Astrocyte (in vitro differentiated cells and primary cell): Measurements from ENCODE around the gene ATP2B2. TPM values are rescaled to one million over a fixed set of nuclear protein-coding genes. Genes with fewer than 3 reads are reported as not detected.

Experiments used
- DNase-seq: peaks from one replicate; pipeline ENCODE4 v3.0.0-alpha.2; 2010; ENCODE audit warnings: low read depth
- FAIRE-seq: peaks from 2 replicates; lab custom pipeline; 2011; peaks lifted over from hg19 to GRCh38; lab: Jason Lieb, UNC
- H2AFZ ChIP-seq: 2 replicates; pipeline ENCODE4 v1.6.0; 2012; ENCODE audit warnings: low read depth, low read length, inconsistent platforms
- H3K27ac ChIP-seq: 2 replicates; pipeline ENCODE4 v1.5.1; 2011; ENCODE audit warnings: low read depth, low read length, inconsistent platforms
- H3K27me3 ChIP-seq: 2 replicates; pipeline ENCODE4 v1.6.0; 2011; ENCODE audit warnings: low read length, inconsistent platforms; ENCODE audit not compliant: insufficient read depth
- H3K36me3 ChIP-seq: 2 replicates; pipeline ENCODE4 v1.5.1; 2011; ENCODE audit warnings: low read length, inconsistent platforms; ENCODE audit not compliant: insufficient read depth
- H3K4me1 ChIP-seq: 2 replicates; pipeline ENCODE4 v1.5.1; 2011; ENCODE audit warnings: low read length, inconsistent platforms; ENCODE audit not compliant: insufficient read depth
- H3K4me2 ChIP-seq: 2 replicates; pipeline ENCODE4 v1.6.0; 2012; ENCODE audit warnings: low read length, inconsistent platforms
- H3K4me3 ChIP-seq: 2 replicates; pipeline ENCODE4 v1.5.1; 2011; ENCODE audit warnings: low read depth, mild to moderate bottlenecking, low read length, inconsistent platforms; ENCODE audit not compliant: insufficient read depth
- H3K79me2 ChIP-seq: 2 replicates; pipeline ENCODE4 v1.6.0; 2012; ENCODE audit warnings: mild to moderate bottlenecking, low read length, inconsistent platforms; ENCODE audit not compliant: insufficient read depth
- H3K9ac ChIP-seq: 2 replicates; pipeline ENCODE4 v1.6.0; 2012; ENCODE audit warnings: mild to moderate bottlenecking, low read length, inconsistent platforms
- H3K9me3 ChIP-seq: 2 replicates; pipeline ENCODE4 v1.5.1; 2012; ENCODE audit warnings: low read depth, mild to moderate bottlenecking, low read length, inconsistent platforms; ENCODE audit not compliant: insufficient read depth
- H4K20me1 ChIP-seq: 2 replicates; pipeline ENCODE4 v1.6.0; 2012; ENCODE audit warnings: low read length, inconsistent platforms; ENCODE audit not compliant: insufficient read depth
- H3K27ac Mint-ChIP-seq: one replicate; pipeline ENCODE4 v1.8.0; 2021; ENCODE audit warnings: mild to moderate bottlenecking, mixed read lengths; ENCODE audit not compliant: unreplicated experiment
- H3K27me3 Mint-ChIP-seq: one replicate; pipeline ENCODE4 v1.8.0; 2021; ENCODE audit warnings: low read depth, mixed read lengths; ENCODE audit not compliant: unreplicated experiment
- H3K36me3 Mint-ChIP-seq: one replicate; pipeline ENCODE4 v1.8.0; 2021; ENCODE audit warnings: low read depth, mixed read lengths; ENCODE audit not compliant: unreplicated experiment
- H3K4me1 Mint-ChIP-seq: one replicate; pipeline ENCODE4 v1.8.0; 2021; ENCODE audit warnings: low read depth, mixed read lengths; ENCODE audit not compliant: unreplicated experiment
- H3K4me3 Mint-ChIP-seq: one replicate; pipeline ENCODE4 v1.8.0; 2021; ENCODE audit warnings: mild to moderate bottlenecking, moderate library complexity, mixed read lengths; ENCODE audit not compliant: unreplicated experiment
- H3K9me3 Mint-ChIP-seq: one replicate; pipeline ENCODE4 v1.8.0; 2021; ENCODE audit warnings: mild to moderate bottlenecking, mixed read lengths; ENCODE audit not compliant: unreplicated experiment
- CTCF ChIP-seq: IDR thresholded peaks from 2 replicates; pipeline ENCODE4 v1.5.1; 2011; ENCODE audit warnings: low read depth, mild to moderate bottlenecking, inconsistent platforms, low read length, moderate library complexity; ENCODE audit not compliant: insufficient read depth
- EZH2 ChIP-seq: IDR thresholded peaks from 2 replicates; pipeline ENCODE4 v1.6.1; 2012; ENCODE audit warnings: mild to moderate bottlenecking, low read length, inconsistent platforms; ENCODE audit not compliant: insufficient read depth
- total RNA-seq: library from RNA; stranded (reverse); gene quantifications from 2 replicates; pipeline ENCODE4 v1.2.1, GENCODE V29; 2021

The ATP2B2 gene
- total RNA-seq, 1 donor from 2014 or later = 0.05 TPM

DNA sequence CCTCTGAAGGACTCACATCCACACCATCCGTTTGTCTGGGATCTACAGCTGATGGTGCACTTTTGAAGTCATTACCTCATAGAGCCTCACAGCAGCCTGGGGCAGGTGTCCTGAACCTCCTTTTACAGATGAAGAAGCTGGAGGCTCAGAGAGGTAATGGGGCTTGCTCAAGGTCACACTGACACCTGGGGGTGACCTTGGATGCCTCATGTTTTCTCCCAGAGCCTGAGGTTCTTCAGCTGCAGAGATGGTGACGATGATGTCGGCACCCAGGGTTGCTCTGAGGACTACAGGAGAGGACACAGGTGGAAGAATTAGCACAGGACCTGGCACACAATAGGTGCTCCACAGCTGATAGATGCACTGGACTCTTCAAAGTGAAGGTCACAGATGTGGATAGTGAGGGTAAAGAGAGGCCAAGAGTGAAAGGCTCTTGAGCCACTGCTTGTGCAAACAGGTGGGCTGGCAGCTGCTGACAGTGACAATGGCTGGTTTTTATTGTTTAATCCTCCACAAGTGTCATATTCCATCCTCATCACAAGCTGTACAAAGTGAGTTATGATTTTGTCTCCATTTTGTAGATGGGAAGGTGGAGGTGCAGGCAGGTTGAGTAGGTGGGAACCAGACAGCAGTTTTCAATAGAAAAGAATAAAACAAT lies 17.4 kb upstream of the ATP2B2 start:
- Histone ChIP-seq H4K20me1 (no peaks in the 10 kb centered on the region), H3K4me1 (peaks cover 19% of the 10 kb centered on the region), H3K9me3 (no peaks in the 10 kb centered on the region), H3K4me2 (no peak overlapping the region), H2AFZ (no peak overlapping the region), H3K27me3 (peaks cover 22% of the 10 kb centered on the region), H3K9ac (no peak overlapping the region), H3K4me3 (no peak overlapping the region), H3K36me3 (no peaks in the 10 kb centered on the region), H3K79me2 (no peaks in the 10 kb centered on the region), H3K27ac (no peak overlapping the region)
- Mint-ChIP-seq H3K9me3 (no peaks in the 10 kb centered on the region), H3K27ac (no peak overlapping the region), H3K4me1 (peaks cover 13% of the 10 kb centered on the region), H3K36me3 (no peaks in the 10 kb centered on the region), H3K27me3 (peaks cover 58% of the 10 kb centered on the region), H3K4me3 (no peak overlapping the region)
- no peak for FAIRE-seq
- no peak for DNase-seq
- peak; percentile 35 for TF ChIP-seq EZH2
- no peak for TF ChIP-seq CTCF

GRCh38 chr3:10521772-10522441 lies 16.5 kb upstream of the ATP2B2 start:
- Histone ChIP-seq H3K9ac (no peak overlapping the region), H3K36me3 (no peaks in the 10 kb centered on the region), H2AFZ (no peak overlapping the region), H3K4me3 (no peak overlapping the region), H3K27ac (no peak overlapping the region), H3K4me2 (no peak overlapping the region), H3K27me3 (peaks cover 22% of the 10 kb centered on the region), H3K4me1 (peaks cover 27% of the 10 kb centered on the region), H3K79me2 (no peaks in the 10 kb centered on the region), H3K9me3 (no peaks in the 10 kb centered on the region), H4K20me1 (no peaks in the 10 kb centered on the region)
- DNase-seq (no peak), FAIRE-seq (no peak)
- no peak overlapping the region for H3K27ac Mint-ChIP-seq
- peaks cover 20% of the 10 kb centered on the region for H3K4me1 Mint-ChIP-seq
- no peaks in the 10 kb centered on the region for H3K9me3 Mint-ChIP-seq
- TF ChIP-seq EZH2 (no peak), CTCF (no peak)
- peaks cover 52% of the 10 kb centered on the region for H3K27me3 Mint-ChIP-seq
- no peaks in the 10 kb centered on the region for H3K36me3 Mint-ChIP-seq
- no peak overlapping the region for H3K4me3 Mint-ChIP-seq

DNA sequence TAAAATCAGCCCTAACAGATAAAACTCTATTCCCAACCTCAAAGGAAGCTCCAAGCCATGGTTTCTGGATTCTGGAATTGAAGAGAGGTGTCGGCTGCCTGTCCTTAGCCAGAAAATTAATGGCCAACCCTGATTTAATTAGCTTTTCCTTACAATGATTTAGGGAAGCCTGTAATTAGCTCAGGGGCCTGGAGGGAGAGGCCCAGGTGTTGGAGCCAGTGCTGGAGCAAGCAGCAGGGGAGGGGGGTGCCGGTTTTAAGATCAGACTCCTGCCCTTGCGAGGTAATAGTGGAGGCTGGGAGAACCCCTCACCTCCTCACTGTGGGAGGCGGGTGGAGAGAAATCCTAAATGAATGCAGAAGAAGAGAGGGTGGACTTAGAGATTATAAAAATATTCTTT lies 14.7 kb upstream of the ATP2B2 start:
- Histone ChIP-seq H3K4me1 (peaks cover 29% of the 10 kb centered on the region), H3K4me2 (no peak overlapping the region), H3K4me3 (no peak overlapping the region), H3K9me3 (no peaks in the 10 kb centered on the region), H3K36me3 (no peaks in the 10 kb centered on the region), H3K27me3 (peaks cover 13% of the 10 kb centered on the region), H3K9ac (no peak overlapping the region), H3K79me2 (no peaks in the 10 kb centered on the region), H4K20me1 (no peaks in the 10 kb centered on the region), H3K27ac (no peak overlapping the region), H2AFZ (no peak overlapping the region)
- no peak for TF ChIP-seq EZH2
- no peak for TF ChIP-seq CTCF
- H3K27ac Mint-ChIP-seq = no peak overlapping the region
- H3K36me3 Mint-ChIP-seq = no peaks in the 10 kb centered on the region
- DNase-seq (no peak), FAIRE-seq (no peak)
- H3K27me3 Mint-ChIP-seq = peaks cover 41% of the 10 kb centered on the region
- H3K9me3 Mint-ChIP-seq = no peaks in the 10 kb centered on the region
- no peak overlapping the region for H3K4me3 Mint-ChIP-seq
- peaks cover 22% of the 10 kb centered on the region for H3K4me1 Mint-ChIP-seq
